Suppressor macrophage (primary cell): Measurements from ENCODE around the gene CA11.
"Not testable (repeated sequence)": the region's sequence is repeated elsewhere in the genome, so short reads cannot be mapped to it uniquely, and the experiment has no call there.

ENCODE experiments used
- DNase-seq, 4 experiments: peaks; one replicate each; pipeline ENCODE4 v3.0.0-alpha.2; 2020 to 2022

CA11 gene

DNA sequence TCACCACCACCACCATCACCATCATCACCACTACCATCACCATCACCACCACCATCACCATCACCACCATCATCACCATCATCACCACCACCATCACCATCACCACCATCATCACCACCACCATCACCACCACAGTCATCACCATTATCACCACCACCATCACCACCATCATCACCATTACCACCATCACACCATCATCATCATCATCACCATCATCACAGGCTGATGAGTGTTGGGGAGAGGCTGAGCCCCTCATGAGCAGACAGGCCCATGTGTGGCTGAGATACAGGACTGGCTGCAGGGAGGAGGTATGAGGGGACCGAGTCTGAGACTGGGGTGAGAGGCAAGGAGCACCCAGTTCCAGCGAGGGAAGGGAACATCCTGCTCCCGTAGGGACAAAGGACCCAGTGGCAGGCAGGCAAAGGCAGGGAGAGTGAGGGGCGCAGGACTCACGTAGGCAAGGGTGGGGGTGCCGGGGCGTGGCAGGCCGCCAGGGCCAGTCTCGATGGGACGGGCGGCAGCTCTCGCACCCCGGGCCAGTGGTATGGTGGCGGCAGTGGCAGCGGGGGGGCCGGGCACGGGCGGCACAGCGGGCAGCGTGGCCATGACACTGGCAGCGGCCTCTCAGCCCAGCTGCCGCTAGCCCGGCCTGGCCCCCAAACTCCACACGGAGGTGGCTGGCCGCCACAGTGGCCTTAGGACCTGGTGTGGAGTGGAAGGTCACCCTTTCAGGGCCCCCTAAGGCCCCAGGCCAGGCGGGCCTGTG lies 24.1 kb upstream of the CA11 start:
- no peak for DNase-seq

DNA sequence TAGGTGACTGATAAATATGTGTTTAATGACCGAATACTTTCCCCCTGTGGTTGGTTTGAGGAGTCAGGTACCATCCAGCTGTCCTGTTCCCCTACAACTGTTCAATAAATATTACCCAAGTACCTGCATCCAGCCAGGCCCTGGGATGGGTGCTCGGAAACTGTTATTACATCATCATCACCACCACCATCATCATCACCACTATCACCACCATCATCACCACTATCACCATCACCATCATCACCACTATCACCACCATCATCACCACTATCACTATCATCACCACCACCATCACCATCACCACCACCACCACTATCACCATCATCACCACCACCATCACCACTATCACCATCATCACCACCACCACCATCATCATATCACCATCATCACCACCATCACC lies 22.8 kb upstream of the CA11 start:
- DNase-seq, result no peak

DNA sequence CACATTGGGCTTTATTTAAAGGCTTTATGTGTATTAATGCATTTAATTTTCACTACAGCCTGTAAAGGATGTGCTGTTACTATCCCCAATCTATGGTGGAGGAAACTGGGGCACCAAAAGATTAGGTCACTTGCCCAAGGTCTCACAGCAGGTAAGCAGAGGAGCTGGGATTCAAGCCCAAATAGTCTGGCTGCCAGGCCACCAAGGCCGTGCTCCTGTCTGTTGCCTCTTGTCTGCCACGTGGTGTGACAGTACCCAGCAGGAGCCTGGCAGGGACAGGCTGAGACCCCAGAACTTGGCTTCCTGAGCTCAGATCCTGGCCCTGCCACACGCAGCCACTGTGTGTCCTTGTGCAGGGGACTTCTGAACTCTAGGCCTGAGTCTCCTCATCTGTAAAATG lies 22.3 kb upstream of the CA11 start:
- DNase-seq, result no peak

DNA sequence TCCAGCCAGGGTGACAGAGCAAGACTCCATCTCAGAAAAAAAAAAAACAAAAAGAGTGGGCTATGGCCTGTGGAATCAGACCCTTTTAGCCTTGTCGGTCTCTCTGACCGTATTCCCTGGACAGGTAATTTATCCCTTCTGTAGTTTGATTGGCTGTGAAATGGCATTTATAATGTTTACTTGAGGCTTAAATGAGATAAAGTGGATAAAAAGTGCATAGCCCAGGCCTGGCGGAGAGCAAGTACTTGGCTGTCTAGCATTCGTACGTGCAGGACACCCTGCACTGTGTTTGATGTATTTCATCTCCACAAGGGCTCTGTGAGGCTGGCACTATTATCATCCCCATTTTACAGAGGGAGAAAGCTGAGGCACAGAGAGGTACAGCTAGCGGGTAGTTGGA lies 19.8 kb upstream of the CA11 start:
- DNase-seq, result no peak

DNA sequence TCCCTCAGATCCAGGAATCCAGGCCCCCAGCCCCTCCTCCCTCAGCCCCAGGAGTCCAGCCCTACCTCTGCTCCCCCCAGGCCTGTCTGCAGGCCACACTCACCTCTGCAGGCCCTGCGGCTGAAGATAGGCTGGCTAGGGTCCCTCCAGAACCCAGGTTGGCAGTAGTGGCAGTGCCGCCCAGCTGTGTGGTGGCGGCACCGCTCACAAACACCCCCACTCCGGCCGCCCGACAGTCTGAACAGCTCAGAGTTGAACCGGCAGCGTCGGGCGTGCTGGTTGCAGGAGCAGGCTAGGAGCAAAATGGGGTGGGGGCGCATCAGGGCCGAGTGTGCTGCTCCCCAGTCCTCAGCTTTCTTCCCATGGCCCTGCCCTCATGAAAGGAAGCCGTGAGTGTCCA lies 18.5 kb upstream of the CA11 start:
- DNase-seq, result no peak

DNA sequence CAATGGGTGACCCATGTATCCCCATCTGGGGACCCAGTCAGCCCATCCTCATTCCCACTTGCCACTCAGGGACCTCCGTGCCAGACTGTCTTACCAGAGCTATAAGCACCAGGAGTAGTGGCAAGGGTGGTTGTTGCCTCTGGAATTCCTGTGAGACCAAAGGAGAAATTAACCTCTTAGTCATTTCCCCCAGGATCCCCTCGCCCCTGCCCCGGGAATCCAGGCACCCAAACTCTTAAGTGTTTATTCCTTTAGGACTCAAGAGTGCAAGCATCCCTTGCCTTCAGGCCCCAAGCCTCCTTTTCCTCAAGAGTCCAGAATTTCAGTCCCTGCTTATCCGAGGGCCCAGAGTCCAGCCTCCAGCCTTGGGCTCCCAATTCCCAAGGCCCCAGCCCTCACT lies 17.7 kb upstream of the CA11 start:
- DNase-seq, result no peak

DNA sequence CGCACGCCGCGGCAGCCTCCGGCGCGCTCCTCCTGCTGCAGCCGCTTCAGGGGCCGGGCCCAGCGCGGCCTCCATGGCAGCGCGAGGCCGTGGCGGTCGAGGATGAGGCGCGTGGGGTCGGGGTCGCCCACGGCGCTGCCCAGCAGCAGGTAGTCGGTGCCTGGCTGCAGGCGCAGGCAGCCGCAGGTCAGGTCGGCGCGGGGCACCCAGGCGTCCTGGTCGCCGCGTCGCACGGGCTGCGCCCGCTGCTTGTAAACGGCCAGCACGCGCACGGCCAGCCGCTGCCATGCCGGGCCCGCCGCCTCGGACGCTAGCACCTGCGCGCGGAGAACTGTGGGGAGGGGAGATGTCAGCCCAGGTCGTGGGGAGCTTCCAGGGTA lies 15.7 kb upstream of the CA11 start:
- no peak for DNase-seq

DNA sequence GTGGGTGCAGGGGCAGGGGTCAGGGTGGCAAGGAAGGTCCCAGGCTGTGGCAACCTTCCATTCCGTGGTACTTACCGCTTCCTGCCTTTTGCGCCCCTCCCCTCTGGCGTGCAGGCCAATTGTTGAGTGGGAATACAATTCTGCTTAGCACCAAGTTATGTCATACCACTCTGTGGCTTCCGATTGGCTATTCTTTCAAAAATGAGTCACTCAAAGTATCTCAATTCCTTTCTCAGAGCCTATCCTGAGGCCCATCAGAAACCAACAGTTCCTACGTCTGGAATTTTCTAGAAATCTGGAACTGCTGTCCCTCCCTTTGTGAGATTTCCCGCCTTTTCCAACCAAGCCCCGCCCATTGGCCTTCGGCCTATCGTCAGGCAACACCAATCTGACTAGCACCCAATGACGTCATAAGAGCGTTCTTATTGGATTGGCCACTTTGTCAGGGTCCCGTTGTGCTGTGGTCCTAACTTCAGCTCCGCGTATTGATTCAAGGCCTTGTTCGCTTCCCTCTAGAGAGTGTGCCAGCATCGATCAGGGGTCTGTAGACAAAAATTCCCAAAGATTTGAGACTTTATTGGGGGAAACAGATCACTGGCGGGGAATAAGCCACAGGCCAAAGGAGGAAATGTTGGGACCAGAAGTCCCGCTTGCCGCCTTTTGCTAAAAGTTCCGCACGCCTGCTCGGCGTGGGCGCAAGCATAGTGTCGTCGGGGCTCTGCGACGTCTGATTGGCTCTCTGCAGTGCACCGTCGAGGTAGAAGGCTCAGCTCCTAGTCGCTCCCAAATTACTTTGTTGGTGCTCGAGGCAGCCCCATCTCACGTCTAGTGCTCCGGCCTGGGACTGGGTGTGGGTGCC lies 15.1 kb upstream of the CA11 start:
- DNase-seq, result peak; percentile 89 to 93 (median 90)

DNA sequence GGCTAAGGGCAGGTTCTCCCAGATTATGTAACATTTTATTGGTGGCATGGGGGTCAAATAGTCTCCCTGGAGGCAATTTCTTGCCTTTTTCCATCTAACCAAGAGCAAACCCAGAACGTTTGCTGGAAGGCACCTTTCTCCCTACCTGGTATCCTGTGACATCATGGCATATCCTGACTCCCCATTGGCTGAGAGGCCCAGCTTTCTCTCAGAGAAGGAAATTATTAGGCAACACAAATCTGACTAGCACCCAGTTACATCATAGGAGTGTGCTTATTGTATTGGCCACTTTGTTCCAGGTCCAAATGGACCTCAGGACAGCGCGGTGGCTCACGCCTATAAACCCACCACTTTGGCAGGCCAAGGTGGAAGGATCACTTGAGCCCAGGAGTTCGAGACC lies 13.8 kb upstream of the CA11 start:
- peak; percentile 21 to 47 (median 34) for DNase-seq

DNA sequence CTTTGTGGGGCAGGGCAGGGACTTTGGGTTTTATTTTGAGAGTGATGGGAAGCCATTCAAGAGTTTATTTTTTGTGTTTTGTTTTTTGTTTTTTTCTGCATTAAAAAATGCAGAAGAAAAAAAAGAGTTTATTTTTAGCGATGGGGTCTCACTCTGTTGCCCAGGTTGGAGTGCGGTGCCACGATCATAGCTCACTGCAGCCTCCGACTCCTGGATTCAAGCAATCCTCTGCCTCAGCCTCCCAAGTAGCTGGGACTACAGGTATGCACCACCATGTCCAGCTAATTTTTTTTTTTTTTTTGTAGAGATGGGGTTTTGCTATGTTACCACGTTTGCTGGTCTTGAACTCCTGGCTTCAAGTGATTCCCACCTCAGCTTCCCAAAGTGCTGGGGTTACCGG lies 12.5 kb upstream of the CA11 start:
- DNase-seq, result no peak

DNA sequence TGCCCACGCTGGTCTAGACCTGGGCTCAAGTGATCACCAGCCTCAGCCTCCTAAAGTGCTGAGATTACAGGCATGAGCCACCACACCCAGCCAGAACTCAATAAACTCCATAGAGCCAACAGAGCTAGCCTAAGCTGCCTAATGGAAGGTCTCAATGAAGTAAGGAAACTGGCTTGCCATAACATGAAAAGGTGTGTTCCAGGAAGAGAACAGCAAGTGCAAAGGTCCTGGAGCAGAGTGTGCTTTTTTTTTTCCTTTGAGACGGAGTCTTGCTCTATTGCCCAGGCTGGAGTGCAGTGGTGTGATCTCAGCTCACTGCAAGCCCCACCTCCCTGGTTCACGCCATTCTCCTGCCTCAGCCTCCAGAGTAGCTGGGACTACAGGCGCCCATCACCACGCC lies 11.8 kb upstream of the CA11 start:
- not testable (repeated sequence) for DNase-seq

DNA sequence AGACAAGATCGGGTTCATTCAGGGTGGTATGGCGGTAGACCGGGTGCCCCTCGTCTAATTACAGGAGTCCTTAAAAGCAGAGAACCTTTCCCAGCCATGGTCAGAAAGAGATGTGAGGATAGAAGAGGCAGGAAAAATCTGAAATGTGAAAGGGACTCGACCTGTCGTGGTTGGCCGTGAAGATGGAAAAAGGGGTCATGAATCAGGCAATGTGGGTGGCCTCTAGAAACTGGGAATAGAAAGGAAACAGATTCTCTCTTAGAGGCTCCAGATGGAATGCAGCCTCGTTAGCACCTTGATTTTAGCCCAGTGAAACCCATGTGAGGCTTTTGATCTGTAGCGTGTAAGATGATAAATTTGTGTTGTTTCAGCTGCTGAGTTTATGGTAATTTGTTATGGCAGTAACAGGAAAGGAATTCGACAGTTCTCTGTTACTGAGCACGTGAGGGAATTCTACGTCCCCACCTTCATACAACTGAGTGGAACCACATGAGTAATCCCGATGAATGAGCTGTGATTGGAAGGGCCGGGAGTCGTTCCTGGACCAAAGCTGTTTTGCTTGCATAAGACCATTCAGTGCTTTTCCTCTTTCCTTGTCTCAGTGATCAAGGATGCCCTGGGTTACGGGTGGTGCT lies 11.0 kb upstream of the CA11 start:
- DNase-seq, result no peak

DNA sequence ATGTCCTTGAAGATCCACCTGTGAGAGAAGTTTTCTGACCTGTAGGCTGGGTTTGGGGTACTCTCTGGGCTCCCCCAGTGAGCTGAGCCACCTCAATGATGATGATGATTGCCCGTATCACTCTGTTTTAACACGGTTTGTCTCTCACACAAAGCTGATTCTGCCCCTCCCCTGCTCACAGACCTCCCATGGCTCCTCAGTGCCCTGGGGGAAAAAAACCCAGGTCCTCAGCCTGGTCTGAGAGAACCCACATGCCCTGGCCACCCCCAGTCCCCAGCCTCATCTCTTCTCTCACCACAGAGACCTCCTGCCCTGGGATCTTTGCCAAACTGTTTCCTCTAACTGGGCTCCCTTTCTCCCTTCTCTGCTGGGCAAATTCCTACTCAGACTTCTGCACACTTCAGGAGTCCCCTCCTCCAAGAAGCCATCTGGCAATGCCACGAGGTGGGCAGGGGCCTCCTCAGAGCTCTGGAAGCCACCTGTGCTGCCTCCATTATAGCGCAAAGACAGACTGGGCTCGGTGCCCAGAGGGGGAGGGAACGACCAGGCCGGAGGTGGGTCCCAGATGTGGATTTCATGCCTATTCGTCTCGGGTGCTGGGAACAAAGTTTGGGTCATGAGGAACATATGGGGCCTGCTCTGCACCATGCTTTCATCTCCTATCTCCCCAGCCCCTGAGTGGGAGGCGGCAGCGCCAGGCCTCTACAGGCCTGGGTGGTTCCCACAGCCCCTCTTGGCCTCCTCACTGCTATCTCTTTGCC lies 8.5 kb upstream of the CA11 start:
- no peak for DNase-seq

DNA sequence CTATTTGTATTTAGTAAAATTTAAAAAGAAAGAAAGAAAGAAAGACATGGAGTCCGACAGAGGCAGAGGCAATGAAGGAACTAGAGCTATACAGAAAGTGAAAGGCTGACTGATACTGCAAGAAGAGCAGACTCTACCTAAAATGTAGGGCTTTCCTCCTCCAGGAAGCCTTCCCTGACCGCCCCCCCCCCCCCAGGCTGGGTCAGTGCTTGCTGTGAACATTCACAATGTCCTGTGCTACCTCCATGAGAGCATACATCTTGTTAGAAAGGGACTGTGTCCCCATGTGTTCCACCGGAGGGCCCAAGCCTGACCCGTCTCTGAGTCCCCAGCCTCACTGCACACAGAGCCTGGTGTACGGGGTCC lies 5.7 kb upstream of the CA11 start:
- DNase-seq, result no peak

DNA sequence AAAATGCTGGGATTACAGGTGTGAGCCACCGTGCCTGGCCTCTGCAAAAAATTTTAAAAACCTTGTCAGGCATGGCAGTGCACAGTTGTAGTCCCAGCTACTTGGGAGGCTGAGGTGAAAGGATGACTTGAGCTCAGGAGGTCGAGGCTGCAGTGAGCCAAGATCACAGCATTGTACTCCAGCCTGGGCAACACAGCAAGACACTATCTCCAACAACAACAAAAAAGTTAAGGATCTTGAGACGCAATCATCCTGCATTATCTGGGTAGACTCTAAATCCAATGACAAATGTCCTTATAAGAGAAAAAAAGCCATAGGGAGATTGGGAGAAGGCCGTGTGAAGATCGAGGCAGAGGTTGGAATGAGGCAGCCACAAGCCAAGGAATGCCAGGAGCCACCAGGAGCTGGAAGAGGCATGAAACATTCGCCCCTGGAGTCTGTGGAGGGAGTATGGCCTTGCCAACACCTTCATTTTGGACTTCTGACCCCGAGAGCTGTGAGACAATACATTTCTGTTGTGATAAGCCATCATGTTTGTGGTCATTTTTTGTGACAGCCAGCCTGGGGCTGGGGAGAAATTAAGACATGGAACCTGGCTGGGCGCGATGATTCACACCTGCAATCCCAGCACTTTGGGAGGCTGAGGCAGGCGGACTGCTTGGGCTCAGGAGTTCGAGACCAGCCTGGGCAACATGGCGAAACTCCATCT lies 5.1 kb upstream of the CA11 start:
- no peak for DNase-seq

DNA sequence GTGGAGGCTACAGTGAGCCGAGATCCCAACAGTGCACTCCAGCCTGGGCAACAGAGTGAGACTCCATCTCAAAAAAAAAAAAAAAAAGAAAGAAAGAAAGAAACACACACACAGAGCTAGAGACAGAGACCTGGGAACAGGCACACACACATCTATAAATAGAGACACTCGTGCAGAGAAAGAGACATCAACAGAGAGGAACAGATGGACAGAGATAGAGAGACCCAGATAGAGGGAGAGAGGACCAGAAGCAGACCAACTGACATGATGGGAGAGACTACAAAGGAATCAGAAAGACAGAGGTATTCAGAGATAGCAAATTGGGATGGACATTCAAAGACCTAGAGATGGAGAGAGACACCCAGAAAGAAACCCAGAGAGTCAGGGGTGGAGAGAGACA lies 2.1 kb upstream of the CA11 start:
- no peak for DNase-seq

DNA sequence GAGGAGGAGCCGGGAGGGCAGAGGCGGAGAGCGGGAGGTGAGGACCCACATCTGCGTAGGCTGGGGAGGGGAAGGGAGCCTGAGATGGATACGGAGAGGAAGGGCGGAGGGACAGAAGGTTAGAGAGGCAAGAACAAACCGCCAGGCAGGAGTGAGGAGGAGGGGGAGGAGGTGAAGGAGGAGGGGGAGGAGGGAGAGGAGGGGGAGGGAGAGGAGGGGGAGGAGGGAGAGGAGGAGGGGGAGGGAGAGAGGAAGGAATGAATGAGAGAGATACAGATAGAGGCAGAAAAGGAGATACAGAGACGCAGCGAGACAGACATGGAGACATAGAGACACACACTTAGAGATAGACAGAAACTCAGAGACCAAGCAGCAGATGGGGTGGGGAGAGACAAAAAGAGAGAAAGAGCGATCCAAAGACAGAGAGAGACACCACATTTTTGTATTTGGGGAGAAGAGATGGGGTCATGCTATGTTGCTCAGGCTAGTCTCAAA lies 782 bp upstream of the CA11 start:
- DNase-seq, result no peak

DNA sequence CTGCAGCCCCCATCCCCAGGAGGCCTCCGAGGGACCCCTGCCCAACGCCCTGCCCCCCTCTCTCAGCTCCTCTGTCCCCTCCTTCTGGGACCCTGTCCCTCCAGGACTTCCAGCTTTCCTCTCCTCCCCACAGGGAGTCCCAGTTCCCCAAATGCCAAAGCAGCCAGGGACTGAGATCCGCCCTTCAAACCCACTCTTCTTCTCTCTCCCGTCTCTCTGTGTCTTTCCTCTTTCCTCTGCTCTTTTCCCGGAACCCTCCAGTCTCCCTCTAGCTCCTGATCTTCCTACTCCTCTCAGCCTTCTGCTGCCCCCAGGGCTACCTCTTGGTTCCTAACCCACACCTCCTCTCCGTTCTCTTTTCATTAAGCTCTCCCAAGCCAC lies 377 bp downstream of the CA11 start:
- DNase-seq, result peak in 3 of 4 experiments; percentile 41 to 56 (median 41)

DNA sequence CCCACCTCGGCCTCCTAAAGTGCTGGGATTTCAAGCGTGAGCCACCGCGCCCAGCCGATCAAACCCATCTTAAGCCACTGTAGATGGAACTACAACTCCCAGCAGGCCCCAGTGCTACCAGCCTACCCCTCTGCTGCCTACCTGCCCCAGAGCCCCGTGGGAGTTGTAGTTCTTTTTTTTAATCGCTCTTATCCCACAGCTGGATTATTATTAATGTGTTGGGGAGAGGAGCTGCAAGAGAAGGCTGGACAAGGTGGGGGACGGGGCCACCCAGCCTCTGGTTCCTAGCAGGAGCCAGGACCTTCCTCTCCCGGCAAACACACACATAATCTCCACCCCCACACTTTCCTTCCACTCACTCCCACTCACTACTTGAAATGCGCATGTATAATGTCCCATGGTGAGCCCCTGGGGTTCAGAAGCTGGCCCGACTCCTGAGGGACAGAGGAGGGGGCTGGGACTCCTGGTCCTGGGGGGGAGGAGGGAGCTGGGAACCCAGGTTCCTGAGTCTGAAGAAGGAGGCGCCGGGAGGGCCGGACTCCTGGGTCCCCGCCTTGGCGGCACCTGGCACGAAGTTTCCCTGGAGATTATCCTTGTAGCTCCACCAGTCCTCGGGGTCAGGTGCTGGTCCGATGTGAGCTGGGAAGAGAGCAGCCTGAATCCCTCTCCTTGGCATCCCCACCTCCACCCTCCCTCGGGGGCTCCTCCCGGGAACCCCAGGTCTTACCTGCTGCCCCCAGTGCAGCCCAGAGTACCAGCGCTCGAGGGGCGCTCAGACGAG lies 958 bp downstream of the CA11 start:
- DNase-seq, result peak; percentile 73 to 86 (median 80)

DNA sequence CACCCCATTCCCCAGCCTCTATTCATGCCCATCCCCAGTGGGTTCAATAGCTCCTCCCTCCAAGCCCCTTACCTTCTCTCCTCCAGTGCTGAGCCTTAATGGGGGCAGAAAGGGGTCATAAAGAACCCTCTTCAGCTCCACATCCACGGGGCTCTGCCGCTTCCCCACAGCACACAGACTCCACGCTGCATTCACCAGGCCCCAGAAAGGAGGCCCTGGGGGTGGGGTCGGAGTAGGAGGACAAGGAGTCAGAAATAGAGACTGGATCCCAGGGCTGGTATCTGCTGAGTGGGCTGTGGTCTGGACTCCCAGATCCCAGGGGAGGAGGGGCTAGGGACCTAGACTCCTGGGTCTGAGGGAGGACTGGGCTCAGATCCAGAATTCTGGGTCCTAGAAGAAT lies 1.6 kb downstream of the CA11 start:
- DNase-seq, result no peak

DNA sequence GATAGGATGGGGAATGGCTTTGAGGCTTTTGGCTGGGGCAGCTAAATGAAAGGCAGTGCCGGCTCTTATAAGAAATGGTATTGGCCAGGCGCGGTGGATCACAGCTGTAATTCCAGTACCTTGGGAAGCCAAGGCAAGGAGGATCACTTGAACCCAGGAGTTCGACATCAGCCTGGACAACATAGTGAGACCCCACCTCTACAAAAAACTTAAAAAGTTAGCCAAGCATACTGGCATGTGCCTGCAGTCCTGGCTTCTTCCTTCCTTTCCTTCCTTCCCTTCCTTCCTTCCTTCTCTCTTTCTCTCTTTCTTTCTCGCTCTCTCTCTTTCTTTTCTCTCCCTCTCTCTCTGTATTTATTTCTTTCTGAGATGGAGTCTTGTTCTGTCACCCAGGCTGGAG lies 3.1 kb downstream of the CA11 start:
- no peak for DNase-seq
